GM18502 (cell line): Measurements from ENCODE around the gene GRIK3.

ENCODE experiments used
- ATAC-seq: cut with Tn5 transposase; IDR thresholded peaks from one replicate; pipeline ENCODE4 v1.9.1; 2021; ENCODE audit warnings: mild to moderate bottlenecking; ENCODE audit not compliant: unreplicated experiment, poor library complexity

Gene GRIK3

DNA sequence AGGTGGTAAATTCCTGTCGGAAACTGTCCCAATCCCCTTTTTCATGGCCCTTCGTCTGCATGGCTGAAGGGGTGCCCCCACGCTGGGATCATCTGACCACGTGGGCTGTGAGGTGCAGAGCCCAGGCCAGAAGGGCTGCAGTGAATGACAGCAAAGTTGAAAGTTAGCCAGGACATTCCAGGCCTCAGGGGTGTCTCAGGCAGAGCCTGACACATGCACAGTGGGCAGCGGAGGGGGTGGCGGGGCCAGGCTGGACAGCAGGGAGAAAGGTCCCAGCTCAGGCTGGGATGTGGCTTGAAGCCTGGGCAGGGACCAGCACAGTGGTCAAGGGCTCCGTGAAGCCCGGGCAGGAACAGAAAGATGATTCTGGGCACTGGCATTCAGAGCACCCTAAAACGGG, 49.6 kb downstream of the GRIK3 start:
- ATAC-seq, result no peak

DNA sequence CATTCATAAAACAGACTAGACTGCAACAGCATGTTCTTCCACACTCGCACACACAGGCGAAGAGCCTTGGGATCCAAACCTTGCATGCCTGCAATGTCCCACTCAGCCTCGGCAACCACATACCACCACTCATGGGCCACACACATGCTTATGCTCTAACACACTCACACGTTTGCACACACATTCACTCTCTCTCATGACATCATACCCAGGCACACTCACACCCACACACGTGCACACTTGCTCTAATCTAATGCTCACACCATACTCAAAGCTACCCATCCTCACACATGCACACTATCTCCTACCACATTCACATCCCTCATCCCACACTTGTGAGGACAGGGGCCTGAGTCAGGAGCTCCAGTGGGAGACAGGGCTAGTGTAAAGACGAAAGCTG, 50.3 kb downstream of the GRIK3 start:
- no peak for ATAC-seq

GRCh38 chr1:36982709-36983108, 51.6 kb downstream of the GRIK3 start:
- no peak for ATAC-seq

DNA sequence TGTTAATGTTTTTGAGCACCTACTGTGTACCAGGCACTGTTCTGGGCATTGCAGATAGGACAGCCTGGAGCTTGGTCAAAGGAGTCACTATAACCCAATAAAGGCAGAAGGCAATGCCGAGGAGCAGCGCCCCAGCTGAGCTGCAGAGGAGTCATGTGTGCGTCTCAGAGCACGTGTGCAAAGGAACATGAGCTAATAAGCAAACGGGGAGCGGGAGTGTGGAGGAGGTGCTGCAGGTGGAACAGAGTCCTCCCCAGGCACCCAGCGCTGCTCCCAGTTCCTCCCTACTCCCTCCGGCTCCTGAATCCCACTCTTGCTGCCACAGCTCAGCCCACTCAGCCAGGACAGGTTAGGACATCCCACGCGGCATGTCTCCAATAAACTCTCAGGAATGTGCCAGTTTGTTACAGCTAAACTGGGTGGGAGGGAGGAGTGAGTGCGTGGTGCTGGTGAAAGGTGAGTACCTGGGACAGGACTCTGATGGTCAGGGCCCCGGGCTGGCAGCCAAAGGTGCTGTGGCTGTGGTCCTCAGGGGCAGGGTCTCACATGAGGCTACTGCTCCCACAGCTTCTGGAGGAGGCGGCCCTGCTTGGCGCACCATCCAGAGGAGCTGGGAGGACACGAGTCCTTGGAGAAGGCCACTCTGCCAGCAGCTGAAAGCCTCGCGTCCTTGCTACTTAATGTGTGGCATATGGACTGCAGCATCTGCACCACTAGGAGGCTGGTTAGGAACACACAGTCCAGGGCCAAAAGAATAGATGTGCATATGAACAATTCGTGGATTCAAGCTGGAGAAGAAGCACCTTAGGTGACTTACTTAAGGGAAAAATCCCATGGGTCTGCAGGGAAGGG, 52.3 kb downstream of the GRIK3 start:
- no peak for ATAC-seq

DNA sequence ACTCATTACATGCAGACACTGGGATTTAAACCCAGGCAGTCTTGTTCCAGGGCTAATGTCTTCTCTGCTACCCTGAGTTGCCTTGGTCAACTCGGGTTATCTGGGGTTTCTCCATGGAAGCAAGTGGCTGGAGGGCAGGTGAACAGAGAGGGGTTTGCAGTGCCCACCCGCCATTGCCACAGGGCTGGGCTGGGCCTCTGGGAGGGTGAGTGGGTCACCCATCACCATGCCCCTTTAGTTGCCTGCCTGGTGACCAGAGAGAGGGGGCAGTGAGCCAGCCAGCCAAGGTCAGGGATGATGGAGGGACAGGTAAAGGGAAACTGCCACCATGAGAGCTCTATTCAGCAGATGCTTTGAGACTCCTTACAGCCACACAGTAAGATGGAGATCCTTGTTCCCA, 53.2 kb downstream of the GRIK3 start:
- no peak for ATAC-seq

- ATAC-seq, result no peak
Observed at GRCh38 chr1:36977731-36978406, 56.4 kb downstream of the GRIK3 start.

DNA sequence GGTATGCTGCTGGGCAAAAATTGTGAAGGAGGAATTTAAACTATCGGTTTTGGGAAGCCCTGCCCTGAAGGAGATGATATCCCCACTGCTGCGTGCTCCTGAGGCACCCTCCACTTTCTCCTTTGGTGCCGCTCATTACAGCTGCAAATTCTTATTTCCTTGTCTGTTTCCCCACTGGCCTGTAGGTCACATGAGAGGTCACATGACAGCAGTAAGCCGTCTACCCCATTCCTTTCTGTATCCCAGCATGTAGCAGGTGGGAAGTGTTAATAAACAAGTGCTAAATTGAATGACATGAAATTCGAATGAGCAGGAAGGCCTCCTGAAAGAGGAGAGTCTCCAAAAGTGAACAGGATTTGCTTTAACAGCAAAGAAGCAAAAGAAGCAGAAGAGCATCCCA, 58.7 kb downstream of the GRIK3 start:
- ATAC-seq, result no peak

DNA sequence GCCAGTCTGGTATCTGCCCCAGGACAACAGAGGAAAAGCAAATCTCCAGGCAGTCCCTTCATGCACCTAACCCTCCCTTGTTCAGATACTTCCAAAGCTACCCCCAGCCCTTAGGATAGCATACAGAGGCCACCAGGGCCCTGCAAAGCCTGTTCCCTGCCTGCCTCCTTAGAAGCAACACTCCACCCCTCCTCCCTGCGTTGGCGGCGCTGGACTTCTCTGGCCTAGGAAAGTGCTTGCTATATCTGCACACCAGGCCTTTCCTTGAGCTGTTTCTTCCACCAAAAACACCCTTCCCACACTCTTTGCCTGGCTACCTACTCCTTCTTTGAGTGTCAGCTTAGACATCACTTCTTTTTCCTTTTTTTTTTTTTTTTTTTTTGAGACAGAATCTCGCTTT, 61.3 kb downstream of the GRIK3 start:
- ATAC-seq, result no peak

DNA sequence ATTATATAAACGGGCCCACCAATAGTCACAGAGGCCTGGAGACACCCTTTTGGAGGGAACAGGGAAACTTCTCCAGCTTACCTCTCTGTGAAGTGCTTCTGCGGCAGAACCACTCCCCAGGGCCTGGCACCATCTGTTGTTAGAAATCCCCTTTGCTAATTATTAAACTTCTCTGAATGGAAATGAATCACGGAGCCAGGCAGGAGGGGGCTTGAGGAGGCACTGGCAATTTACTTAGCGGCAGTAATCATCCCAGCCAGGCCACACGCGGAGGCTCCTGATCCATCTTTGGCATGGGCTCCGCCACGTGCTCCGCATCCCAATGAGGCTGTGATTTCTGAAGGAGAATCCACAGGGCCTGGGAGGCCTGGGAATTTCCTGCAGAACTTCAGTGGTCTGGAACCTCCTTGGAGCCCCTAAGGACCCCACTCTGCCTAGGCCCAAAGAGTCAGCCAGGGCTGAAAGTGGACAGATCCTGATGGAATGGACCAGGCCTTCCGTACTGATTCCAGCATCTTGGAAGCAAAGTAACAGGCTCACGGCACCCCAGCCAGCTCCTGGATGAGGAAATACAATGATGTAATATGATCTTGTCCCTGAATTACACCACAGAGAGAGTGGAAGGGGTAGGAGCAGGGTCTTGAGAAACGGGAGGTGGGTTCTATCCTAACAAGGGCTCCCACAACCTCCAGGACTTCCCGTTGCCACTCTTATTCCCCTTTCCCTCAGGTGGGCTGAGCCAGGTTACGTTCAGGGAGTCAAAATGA, 62.3 kb downstream of the GRIK3 start:
- ATAC-seq, result no peak

- ATAC-seq, result no peak
Observed at GRCh38 chr1:36968730-36969129, 65.6 kb downstream of the GRIK3 start.

- ATAC-seq, result no peak
Observed at GRCh38 chr1:36966242-36966641, 68.1 kb downstream of the GRIK3 start.

DNA sequence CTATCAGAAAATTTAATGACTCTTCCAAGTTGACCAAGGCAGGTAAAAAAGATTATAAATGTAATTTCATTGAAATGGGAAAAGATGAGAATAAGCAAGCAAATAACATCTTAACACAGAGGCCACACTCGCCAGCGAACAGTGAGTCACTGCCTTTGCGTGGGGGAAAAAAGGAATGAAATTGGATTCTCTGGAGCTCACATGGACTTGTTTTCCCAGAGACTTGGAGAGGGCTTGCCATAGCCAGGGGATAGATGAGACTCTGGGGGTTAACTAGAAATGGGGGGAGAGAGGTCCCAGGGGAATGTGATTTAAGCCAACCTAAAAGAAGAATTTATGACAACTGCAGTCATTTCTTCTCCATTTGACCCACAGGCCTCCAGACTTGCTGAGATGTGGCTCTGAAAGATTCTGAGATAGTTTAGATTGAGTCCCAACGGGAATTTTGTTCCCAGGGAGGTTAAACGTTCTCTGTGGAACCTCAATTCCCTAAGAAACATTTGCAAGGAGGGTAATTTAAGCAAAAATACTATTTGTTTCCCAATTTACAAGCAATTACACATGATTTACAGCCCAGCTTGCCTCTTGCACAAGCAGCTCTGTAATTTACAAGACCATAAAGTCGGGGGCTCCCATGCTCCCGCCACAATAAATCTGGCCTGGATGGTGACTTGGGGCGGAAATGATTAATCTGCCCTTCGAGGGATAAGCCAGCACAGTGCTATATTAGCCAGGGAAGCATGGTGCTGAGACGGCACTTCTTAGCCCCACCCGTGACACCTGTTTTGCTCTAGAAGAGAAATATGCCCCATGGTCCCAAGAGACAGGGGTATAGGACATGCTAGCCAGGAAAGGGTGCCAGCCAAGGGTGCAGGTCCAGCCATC, 68.8 kb downstream of the GRIK3 start:
- no peak for ATAC-seq

DNA sequence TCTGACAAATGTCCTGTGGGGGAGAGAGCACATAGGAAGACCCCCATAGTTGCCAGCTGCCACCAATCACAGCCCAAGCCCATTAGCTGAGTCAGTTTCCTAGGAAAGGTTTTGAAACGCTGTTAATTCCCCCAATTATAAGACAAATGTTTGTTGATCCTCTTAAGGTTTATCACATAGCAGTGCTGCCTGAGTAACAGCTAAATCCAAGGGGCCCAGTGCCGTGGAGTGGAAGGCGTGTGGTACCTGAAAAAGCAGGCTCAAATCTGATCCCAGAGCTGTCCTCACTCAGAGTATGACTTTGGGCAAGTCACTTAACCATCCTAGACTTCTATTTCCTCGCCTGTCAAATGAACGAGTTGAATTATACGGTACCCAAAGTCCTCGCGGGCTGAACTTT, 69.5 kb downstream of the GRIK3 start:
- ATAC-seq, result no peak

DNA sequence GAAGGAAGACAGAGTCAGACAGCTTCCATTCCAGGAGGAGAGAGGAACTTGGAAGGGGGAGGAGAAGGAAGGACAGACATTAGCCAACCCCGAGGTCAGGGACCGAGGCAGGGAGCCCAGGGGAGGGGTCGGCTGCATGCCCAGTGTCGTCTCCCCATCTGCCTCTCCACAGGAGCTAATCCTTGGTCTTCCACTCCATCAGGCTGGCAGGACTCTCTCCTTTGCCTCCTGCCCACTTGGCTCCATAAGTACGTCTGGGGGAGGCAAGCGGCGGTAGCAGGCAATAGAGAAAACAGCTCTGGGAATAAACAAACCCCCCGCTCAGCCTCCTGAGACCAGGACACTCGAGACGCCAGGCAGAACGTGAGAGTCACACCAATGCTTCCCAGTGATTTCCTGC, 71.3 kb downstream of the GRIK3 start:
- ATAC-seq, result no peak

DNA sequence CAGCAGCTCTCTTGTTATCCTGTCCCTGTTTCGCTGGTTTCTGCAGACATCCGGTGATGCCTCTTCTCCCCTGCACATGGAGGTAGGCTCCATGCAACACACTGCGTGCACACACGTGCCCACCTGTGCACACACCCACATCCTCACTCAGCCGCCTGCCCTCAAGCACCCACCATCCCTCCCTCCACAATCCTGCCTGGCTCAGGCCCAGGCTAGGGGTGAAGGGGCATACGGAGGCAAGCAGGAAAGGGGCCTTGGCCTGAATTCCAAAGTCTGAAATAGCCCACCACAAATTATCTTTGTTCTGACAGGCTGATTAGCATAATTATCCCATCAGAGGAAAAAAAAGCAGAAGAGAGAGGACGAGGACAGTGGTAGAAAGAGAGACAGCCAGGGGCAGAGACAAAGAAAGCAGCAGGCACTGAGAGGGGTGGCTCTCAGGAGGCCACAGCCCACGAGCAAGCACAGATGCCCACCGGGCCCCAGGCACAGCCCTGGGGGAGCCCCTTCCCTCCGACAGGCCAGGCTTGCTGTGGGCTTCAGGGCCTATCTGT, 73.2 kb downstream of the GRIK3 start:
- no peak for ATAC-seq

DNA sequence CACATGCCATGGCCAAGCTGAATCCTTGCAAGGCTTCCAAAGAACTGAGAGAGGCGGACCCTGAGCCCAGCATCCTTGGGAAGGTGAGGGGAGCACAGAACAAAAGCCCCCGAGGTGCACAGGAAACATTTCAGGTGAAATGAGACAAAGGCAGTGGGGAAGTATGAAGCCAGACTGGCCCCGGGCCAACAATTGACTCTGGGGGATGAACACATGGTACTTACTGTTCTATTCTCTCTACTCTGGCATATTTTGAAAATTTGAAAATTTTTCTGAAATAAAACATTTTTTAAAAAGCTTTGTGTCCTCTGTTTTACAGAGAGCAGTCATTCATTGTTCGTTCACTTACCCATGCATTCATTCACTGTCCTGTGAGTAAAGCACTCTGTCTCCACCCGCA, 77.7 kb downstream of the GRIK3 start:
- no peak for ATAC-seq

- no peak for ATAC-seq
Observed at GRCh38 chr1:36955016-36955415, 79.3 kb downstream of the GRIK3 start.

GRCh38 chr1:36953061-36953460, 81.3 kb downstream of the GRIK3 start:
- ATAC-seq, result no peak

- ATAC-seq, result no peak
Observed at GRCh38 chr1:36951761-36952160, 82.6 kb downstream of the GRIK3 start.

DNA sequence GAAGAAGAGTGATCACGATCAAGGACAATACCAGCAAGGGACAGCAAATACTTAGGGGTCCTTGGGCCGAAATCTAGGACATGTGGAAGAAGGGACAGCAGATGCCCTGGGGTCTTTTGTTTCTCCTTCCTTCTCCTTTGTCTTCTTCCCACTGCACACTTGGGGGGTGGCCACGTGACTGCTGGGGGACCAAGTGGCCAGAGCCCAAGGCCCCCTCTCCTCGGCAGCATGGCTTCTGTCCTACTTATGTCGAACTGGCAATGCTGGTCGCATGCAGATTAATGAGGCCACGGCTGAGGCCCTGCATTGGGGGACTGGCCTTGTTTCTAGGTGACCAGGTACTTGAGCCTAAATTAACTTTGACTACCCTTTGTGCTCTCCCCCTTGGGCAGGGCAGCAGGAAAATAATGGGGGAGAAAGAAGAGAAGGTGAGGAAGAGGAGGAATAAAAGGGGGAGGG, 83.0 kb downstream of the GRIK3 start:
- ATAC-seq, result no peak
